Upper lobe of left lung (tissue), 4 donors: ENCODE measurements around the gene RESF1.

Source experiments
- CTCF ChIP-seq, 6 experiments: fragments of 450-650 bp in 4 of 6; fragments of 200-600 bp in 2 of 6; sonication (generic) in 2 of 6; IDR thresholded peaks; one replicate each; pipeline ENCODE4 v1.5.1; 2016 to 2019; ENCODE audit warnings: antibody characterized with exemption in 6 of 6
- POLR2A ChIP-seq, 4 donors: fragments of 450-650 bp; IDR thresholded peaks; one replicate each; pipeline ENCODE4 v1.5.1; 2016 to 2017; ENCODE audit warnings: antibody characterized with exemption in 4 of 4, mild to moderate bottlenecking in 2 of 4

DNA sequence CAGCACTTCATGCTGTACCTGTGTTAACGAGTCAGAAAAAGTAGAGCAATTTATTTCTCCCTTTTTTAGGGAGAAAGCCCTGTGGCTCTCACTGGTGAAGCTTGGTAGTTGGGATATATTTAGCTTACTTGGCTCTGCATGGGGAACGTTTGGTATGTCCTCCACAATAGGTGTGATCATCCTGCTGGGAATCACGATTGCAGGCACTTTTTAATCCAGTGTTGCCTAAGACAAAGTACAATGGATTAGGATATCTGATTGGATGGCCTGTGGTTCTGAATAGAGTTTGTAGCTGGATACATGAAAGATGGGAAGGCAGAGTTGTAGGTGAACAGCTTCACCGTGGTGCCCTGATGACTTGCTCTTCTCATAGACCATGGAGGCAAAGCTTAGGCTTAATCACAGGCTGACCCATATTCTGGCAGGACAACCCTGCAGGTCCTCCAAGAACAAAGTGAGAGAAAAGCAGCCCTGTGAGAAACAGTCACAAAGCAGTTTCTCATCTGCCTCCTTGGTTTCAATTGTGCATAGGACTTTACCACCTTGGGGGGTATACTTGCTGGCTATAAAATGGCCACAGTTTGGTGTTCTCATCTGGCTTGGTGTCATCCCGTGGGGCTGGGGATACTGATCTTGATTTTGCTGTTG, 7.5 kb downstream of the RESF1 start:
- no peak for TF ChIP-seq POLR2A (IDR thresholded peaks at IDR 0.05)
- no peak for TF ChIP-seq CTCF (IDR thresholded peaks at IDR 0.05)
